HG03354 (cell line): ENCODE data around the gene SLC12A7.
"Not testable (repeated sequence)": the region's sequence is repeated elsewhere in the genome, so short reads cannot be mapped to it uniquely, and the experiment has no call there.

Experiments
- ATAC-seq: cut with Tn5 transposase; IDR thresholded peaks from one replicate; pipeline ENCODE4 v1.9.1; 2021; ENCODE audit warnings: mild to moderate bottlenecking; ENCODE audit not compliant: unreplicated experiment, poor library complexity, severe bottlenecking

SLC12A7 gene

GRCh38 chr5:1086871-1087270, 25.0 kb downstream of the SLC12A7 start:
- ATAC-seq = no peak

DNA sequence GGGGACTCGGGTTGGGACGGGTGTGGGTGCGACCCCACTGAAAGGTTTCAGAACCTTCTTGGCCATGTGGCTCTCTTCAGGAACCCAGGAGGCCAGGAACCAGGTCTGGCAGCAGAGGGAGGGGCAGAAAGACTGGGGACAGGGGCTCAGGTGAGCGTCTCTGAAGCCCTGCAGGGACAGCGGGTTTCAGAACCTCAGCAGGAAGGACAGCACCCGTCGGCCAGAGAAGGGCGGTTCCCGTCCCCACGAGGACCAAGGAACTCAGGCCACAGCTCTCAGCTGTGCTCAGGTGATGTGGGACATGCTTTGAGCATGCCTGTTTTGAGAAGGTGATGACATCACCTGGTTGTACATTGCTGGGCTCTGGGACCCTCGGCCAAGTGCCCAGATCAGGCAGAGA, 25.7 kb downstream of the SLC12A7 start:
- no peak for ATAC-seq

- ATAC-seq = no peak
Observed at GRCh38 chr5:1085391-1085790, 26.5 kb downstream of the SLC12A7 start.

GRCh38 chr5:1083823-1084605, 27.8 kb downstream of the SLC12A7 start:
- no peak for ATAC-seq

- not testable (repeated sequence) for ATAC-seq
Observed at GRCh38 chr5:1083026-1083425, 28.8 kb downstream of the SLC12A7 start.

DNA sequence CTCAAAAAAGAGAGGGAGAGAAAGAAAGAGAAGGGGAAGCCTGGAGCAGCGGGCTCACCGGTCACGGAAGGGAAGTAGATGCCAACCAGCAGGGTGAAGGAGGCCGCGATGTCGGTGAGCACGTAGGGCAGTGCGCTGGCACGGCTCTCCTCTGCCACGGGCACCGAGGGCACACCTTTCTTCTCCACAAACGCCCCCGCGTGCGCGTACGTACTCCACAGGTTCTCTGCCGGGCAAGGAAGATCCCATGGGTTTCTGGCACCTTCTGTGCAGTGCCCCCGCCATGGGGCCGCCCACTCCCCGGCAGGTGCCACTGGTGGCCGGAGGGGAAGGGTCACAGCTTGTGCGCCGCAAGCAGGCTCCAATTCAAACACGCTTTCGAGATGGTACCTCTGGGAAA, 30.3 kb downstream of the SLC12A7 start:
- no peak for ATAC-seq

- ATAC-seq = no peak
Observed at GRCh38 chr5:1080432-1080831, 31.4 kb downstream of the SLC12A7 start.

DNA sequence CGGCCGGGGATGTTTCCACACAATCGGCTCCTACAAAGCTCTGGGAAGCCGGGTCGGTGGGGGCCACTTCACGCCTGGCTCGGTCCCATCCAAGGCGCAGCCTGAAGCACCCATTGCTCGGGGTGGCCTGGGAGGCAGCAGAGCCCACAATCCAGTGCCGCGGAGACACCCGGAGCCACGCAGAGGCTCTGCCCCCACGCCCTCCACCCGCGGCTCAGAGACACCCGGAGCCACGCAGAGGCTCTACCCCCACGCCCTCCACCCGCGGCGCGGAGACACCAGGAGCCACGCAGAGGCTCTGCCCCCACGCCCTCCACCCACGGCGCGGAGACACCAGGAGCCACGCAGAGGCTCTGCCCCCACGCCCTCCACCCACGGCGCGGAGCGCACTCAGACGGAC, 31.9 kb downstream of the SLC12A7 start:
- no peak for ATAC-seq

DNA sequence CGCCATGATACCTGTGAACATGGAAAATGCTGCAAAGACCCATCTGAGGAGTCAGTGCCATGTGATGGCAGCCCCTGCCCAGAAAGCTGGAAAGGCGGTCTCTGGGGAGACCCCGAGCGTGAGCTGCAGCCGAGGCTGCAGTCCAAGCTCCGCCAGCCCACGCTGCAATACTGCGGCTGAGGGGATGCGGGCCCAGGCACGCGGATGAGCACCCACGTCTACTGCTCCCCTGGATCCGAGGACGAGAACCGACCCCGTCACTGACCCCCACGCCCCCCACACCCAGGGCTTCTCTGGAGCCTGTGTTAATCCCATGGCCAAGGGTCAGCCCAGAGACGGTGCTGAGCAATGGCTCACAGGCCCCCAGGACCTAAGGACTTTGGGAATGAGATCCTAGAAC, 32.4 kb downstream of the SLC12A7 start:
- ATAC-seq = no peak

DNA sequence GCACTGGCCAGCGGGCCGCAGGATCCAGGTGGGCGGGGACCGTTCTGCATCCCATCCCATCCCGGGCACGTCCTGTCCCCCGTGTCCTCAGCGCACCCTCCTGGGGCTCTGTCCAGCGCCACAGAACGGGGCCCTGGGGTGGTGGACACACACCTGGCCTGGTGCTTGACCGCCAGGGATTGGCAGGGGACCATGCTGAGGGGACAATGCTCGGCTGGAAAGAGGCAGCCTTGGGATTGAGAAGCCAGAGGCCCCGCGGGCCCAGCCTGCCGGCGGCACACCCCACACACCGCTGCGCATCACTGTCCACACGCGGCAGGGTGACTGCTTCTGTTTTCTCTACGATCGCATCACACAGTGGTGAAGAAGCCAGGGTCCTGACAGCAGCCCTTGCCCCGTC, 33.0 kb downstream of the SLC12A7 start:
- no peak for ATAC-seq

DNA sequence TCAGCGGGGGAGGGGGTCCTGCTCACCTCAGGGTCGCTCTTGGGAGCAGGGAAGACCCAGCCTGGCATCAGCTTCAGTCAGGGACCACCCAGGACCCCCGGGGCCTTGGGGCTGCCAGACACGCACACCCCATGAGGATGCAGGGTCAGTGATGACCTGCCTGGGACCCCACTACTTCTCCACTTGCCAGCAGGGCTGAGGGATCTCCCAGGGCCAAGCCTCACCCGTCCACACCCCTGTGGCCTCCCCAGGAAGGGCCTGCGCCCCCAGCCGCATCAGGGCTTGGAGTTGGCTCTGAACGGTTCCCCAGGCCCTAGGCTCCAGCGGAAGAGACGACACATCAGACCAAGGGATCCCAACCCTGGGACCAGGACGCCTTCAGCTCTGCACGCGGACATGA, 33.7 kb downstream of the SLC12A7 start:
- ATAC-seq = no peak

DNA sequence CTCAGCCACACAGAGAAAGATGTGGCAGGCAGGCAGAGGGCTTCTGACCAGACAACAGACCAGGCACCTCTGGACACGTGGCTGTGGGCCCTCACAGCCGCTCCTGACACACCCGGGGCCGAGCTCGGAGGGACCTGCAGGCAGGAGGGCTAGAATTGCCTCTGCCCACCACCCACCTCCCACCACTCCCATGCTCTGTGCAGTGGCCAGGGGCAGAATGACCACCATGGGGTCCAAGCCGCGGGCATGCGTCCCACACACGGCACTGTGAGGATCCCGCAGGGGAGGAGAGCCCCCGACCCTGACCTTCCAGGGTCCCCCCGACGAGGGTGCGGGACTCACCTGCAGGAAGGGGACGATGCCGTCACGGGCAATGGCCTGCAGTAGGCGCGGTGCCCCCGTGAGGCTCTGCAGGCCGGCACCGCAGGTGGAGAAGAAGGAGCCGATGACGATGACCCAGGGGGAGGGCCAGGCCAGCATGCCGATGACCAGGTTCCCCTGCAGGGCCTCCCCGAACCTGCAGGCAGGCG, 34.3 kb downstream of the SLC12A7 start:
- no peak for ATAC-seq

DNA sequence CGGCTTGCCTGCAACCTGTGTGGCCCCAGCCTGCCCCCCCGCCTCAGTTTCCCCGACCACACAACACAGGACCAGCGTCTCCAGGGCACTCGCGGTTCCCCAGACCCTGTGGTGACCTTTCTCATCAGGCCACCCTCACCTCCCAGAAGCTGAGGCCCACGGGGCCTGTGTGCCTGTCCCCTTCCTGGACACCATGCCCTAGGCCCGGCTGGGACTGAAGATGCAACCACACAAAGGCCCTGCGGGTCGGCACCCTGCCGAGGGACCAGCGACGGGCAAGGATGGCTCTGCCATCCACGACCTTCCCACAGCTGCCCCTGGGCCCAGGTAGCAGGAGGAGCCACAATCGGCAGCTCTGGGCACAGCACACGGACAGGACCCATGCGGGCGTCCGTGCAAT, 34.8 kb downstream of the SLC12A7 start:
- no peak for ATAC-seq

- ATAC-seq = no peak
Observed at GRCh38 chr5:1076406-1076805, 35.5 kb downstream of the SLC12A7 start.

- ATAC-seq = no peak
Observed at GRCh38 chr5:1075931-1076330, 35.9 kb downstream of the SLC12A7 start.

GRCh38 chr5:1075555-1075881, 36.3 kb downstream of the SLC12A7 start:
- ATAC-seq = no peak

DNA sequence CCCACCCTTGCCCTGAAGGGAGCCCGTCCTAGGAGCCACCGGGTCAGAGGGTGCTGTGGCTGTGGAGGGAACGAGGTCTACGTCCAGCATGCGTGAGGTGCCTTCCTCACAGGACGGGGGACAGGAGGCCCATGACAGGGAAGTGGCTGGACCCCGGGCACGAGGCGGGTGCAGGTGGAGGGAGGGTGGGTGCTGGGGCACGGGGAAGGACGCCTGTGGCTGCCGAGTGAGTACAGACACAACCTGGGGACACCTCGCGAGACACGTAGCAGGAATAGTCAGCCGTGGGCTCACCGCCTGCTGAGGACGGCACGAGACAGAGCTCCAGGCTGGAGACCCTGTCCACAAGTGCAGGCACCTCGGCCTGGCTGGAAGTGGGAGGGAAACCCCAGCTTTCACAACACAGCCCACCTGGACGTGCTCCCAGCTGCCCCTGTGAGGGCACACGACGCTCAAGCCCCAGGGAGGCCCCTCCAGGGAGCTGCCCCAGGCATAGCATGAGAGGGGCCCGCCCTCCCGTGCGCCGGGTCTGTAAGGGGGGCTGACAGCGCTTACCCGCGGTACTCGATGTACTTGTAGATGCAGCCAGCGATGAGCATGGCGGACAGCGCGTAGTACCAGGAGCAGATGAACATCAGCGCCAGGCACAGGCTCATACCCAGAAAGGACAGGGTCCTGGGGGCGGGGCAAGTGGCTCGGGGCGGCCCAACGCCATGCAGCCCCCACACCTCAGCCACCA, 36.9 kb downstream of the SLC12A7 start:
- no peak for ATAC-seq

DNA sequence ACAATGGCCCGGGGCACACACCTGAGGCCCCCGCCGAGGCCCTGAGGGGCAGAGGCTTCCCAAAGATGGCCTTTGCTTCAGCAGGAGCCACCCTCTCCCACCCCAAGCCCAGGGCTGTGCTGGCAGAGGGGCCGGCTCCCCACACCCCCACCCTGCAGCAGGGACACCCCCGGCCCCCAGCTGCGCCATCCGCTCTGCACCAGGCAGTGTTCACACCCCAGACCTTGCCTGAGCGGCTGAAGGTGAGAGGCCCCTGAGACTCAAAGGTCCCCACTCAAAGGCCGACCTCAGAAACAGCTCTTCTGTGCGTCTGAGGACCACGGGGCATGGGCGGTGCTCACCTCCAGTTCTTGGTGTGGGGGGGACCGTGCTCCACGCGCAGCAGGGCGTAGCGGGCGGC, 37.6 kb downstream of the SLC12A7 start:
- no peak for ATAC-seq

- ATAC-seq = no peak
Observed at GRCh38 chr5:1073239-1074102, 38.4 kb downstream of the SLC12A7 start.

GRCh38 chr5:1069720-1070088, 42.2 kb downstream of the SLC12A7 start:
- ATAC-seq = no peak
